Pancreas (tissue), 10 donors: ENCODE data around the gene HYI. TPM values are rescaled to one million over a fixed set of nuclear protein-coding genes. Genes with fewer than 3 reads are reported as not detected.
"Not testable (repeated sequence)": the region's sequence is repeated elsewhere in the genome, so short reads cannot be mapped to it uniquely, and the experiment has no call there.

Experiments
- ATAC-seq, 4 donors: fragments of 200-7000 bp; cut with Tn5 transposase; one replicate each; pipeline versions ENCODE4 v1.8.0 to v1.9.1; 2020; ENCODE audit warnings: mild to moderate bottlenecking in 4 of 4, moderate library complexity in 4 of 4
- DNase-seq, 6 donors: peaks; one replicate each; pipeline ENCODE4 v3.0.0-alpha.2; 2020
- FAIRE-seq: peaks from 2 replicates; lab custom pipeline; 2012; peaks lifted over from hg19 to GRCh38; lab: Jason Lieb, UNC
- H3K27ac ChIP-seq, 4 donors: fragments of 200-600 bp; sonication (generic); 1 replicate in 3 of 4; 2 replicates in 1 of 4; pipeline versions ENCODE4 v1.5.0 to v1.8.0; 2020
- H3K27me3 ChIP-seq, 4 donors: fragments of 200-600 bp; one replicate each; pipeline ENCODE4 v1.8.0; 2021
- H3K36me3 ChIP-seq, 3 donors: fragments of 200-600 bp; sonication (generic) in 1 of 3; one replicate each; pipeline versions ENCODE4 v1.5.0 to v1.8.0; 2020 to 2021
- H3K4me1 ChIP-seq, 3 donors: fragments of 200-600 bp; one replicate each; pipeline ENCODE4 v1.8.0; 2021
- H3K4me3 ChIP-seq, 4 donors: fragments of 200-600 bp; sonication (generic) in 2 of 4; one replicate each; pipeline versions ENCODE4 v1.5.0 to v1.8.0; 2020 to 2021
- H3K9me3 ChIP-seq, 4 donors: fragments of 200-600 bp; one replicate each; pipeline ENCODE4 v1.8.0; 2021
- CTCF ChIP-seq, 4 donors: fragments of 200-600 bp; sonication (generic) in 3 of 4; IDR thresholded peaks; one replicate each; pipeline versions ENCODE4 v1.5.0 to v1.8.0; 2021; ENCODE audit warnings: antibody characterized with exemption in 4 of 4
- WGBS, 2 donors: extraction: QIAGEN DNeasy Blood & Tissue Kit; methylation state at CpG; one replicate each; pipeline ENCODE4 v1.1.7; 2013; 5-methylcytosine and 5-hydroxymethylcytosine counted together
- intact Hi-C, 3 donors: fragments of 100-400 bp; cut with DNase I; formaldehyde crosslinking; loops; one replicate each; pipeline versions ENCODE4 v1.11.1 to v1.14.2; 2022
- polyA plus RNA-seq, 2 donors: library from polyadenylated mRNA; stranded (reverse); fragments of 200-250 nt; gene quantifications; one replicate each; pipeline ENCODE4 v1.2.3, GENCODE V29; 2013
- total RNA-seq, 6 donors: library from RNA; stranded (reverse); fragmentation: NEBNext Ultra II Directional in 4 of 6; extraction: Animal tissue kit (Norgen Biotek cat#: 25700) in 4 of 6; gene quantifications; one replicate each; pipeline versions ENCODE4 v1.2.1 to v1.2.4, GENCODE V29; 2021 to 2023
- donor health status: healthy with polysubstance abuse.
- donor health status: DM: no; HTN: no; CAD: no; lungs with moderate emphysema.
- donor health status: DM: no; HTN: no; CAD: no.
- donor health status: control.
- donor health status: control.
- donor health status: Bipolar disorder and iron deficiency.
- donor health status: DM: yes; HTN: yes; CAD: no.
- donor health status: DM: no; HTN: no; CAD: no.
- donor health status: DM: no; HTN: no; CAD: no.
- donor health status: DM: yes; HTN: yes; CAD: no.

HYI gene
- total and polyA plus RNA-seq, 8 donors, result 39.9 to 235 (median 59.1) TPM

GRCh38 chr1:43481491-43481890, 27.8 kb upstream of the HYI start:
- H3K4me1 ChIP-seq, result no peaks in the 10 kb centered on the region
- intact Hi-C loops, result no loop called here
- 89 to 95% methylated on average over 2 of the region's 2 CpGs for WGBS, 2 donors
- TF ChIP-seq CTCF (IDR thresholded peaks at IDR 0.05), result no peak
- H3K4me3 ChIP-seq, result no peak overlapping the region
- no peaks in the 10 kb centered on the region for H3K27me3 ChIP-seq
- DNase-seq, result no peak
- no peaks in the 10 kb centered on the region for H3K9me3 ChIP-seq
- no peak for FAIRE-seq
- H3K27ac ChIP-seq, result no peak overlapping the region
- no peak for ATAC-seq
- H3K36me3 ChIP-seq, result no peaks in the 10 kb centered on the region

GRCh38 chr1:43479414-43479813, 25.7 kb upstream of the HYI start:
- DNase-seq (no peak), FAIRE-seq (no peak), ATAC-seq (no peak)
- H3K9me3 ChIP-seq, result no peaks in the 10 kb centered on the region
- no peak overlapping the region for H3K4me3 ChIP-seq
- 53 to 59% methylated on average over 3 of the region's 3 CpGs for WGBS, 2 donors
- no peaks in the 10 kb centered on the region for H3K4me1 ChIP-seq
- intact Hi-C loops, result no loop called here
- no peaks in the 10 kb centered on the region for H3K27me3 ChIP-seq
- no peak overlapping the region for H3K27ac ChIP-seq
- TF ChIP-seq CTCF (IDR thresholded peaks at IDR 0.05), result no peak
- H3K36me3 ChIP-seq, result no peaks in the 10 kb centered on the region

- no peak for ATAC-seq
- FAIRE-seq, result no peak
- Histone ChIP-seq H3K4me3 (no peak overlapping the region), H3K27me3 (no peaks in the 10 kb centered on the region), H3K9me3 (no peaks in the 10 kb centered on the region), H3K36me3 (no peaks in the 10 kb centered on the region), H3K27ac (no peak overlapping the region), H3K4me1 (peaks cover 0 to 5% (median 4%) of the 10 kb centered on the region in 3 donors)
- intact Hi-C loops, result no loop called here
- no peak for DNase-seq
- 93 to 96% methylated on average over 1 of the region's 1 CpG for WGBS, 2 donors
- TF ChIP-seq CTCF (IDR thresholded peaks at IDR 0.05), result no peak
These were observed 24.0 kb upstream of the HYI start for GRCh38 chr1:43477716-43478115.

- 58 to 68% methylated on average over 8 to 9 of the region's 10 CpGs for WGBS, 2 donors
- H3K27me3 ChIP-seq, FAIRE-seq, H3K36me3 ChIP-seq, intact Hi-C loops, H3K9me3 ChIP-seq, H3K4me1 ChIP-seq, H3K4me3 ChIP-seq, DNase-seq: not testable (repeated sequence)
- ATAC-seq, result peak; percentile 53 to 82 (median 74)
- H3K27ac ChIP-seq, result peak overlapping the region in 2 of 4 donors; percentile 10 to 43
These were observed 22.1 kb upstream of the HYI start for GRCh38 chr1:43475611-43476401.

GRCh38 chr1:43473463-43473862, 19.7 kb upstream of the HYI start:
- no peaks in the 10 kb centered on the region for H3K9me3 ChIP-seq
- no peak for TF ChIP-seq CTCF (IDR thresholded peaks at IDR 0.05)
- peak overlapping the region in 1 of 4 donors; percentile 39 for H3K27ac ChIP-seq
- DNase-seq (no peak), ATAC-seq (no peak), FAIRE-seq (no peak)
- H3K27me3 ChIP-seq, result no peaks in the 10 kb centered on the region
- peaks cover 0 to 9% (median 4%) of the 10 kb centered on the region in 3 donors for H3K4me1 ChIP-seq
- no peaks in the 10 kb centered on the region for H3K36me3 ChIP-seq
- WGBS, 2 donors, result 86 to 89% methylated on average over 4 of the region's 4 CpGs
- no peak overlapping the region for H3K4me3 ChIP-seq
- intact Hi-C loops, result no loop called here

GRCh38 chr1:43472463-43473151, 18.9 kb upstream of the HYI start:
- H3K27ac ChIP-seq, result peak overlapping the region in 3 of 4 donors; percentile 33 to 44 (median 41)
- H3K4me3 ChIP-seq, H3K9me3 ChIP-seq, FAIRE-seq, H3K36me3 ChIP-seq, H3K4me1 ChIP-seq, H3K27me3 ChIP-seq, intact Hi-C loops: not testable (repeated sequence)
- WGBS, 2 donors, result 45 to 56% methylated on average over 5 of the region's 6 CpGs
- peak; percentile 81 to 88 (median 86) for ATAC-seq
- peak in 1 of 6 donors; percentile 45 for DNase-seq
